ENCODE measurements around the gene HIVEP1. TPM values are rescaled to one million over a fixed set of nuclear protein-coding genes. Genes with fewer than 3 reads are reported as not detected.

HIVEP1 gene
- total RNA-seq, 1 donor = 21.8 TPM

- TF ChIP-seq CTCF (IDR thresholded peaks at IDR 0.05; ENCODE audit: insufficient read depth, low read length) = no peak
- DNase-seq (ENCODE audit: low read depth) = peak; percentile 53
- H3K4me3 ChIP-seq (ENCODE audit: low read depth, low read length) = no peak overlapping the region
These were observed 148.2 kb downstream of the HIVEP1 start for GRCh38 chr6:12160326-12160725.

- DNase-seq (ENCODE audit: low read depth) = no peak
- no peak for TF ChIP-seq CTCF (IDR thresholded peaks at IDR 0.05; ENCODE audit: insufficient read depth, low read length)
- no peak overlapping the region for H3K4me3 ChIP-seq (ENCODE audit: low read depth, low read length)
These were observed 150.1 kb downstream of the HIVEP1 start for GRCh38 chr6:12162213-12162612.

- no peak for DNase-seq (ENCODE audit: low read depth)
- H3K4me3 ChIP-seq (ENCODE audit: low read depth, low read length) = no peak overlapping the region
- no peak for TF ChIP-seq CTCF (IDR thresholded peaks at IDR 0.05; ENCODE audit: insufficient read depth, low read length)
These were observed 151.0 kb downstream of the HIVEP1 start for GRCh38 chr6:12163149-12163548.

- TF ChIP-seq CTCF (IDR thresholded peaks at IDR 0.05; ENCODE audit: insufficient read depth, low read length) = no peak
- H3K4me3 ChIP-seq (ENCODE audit: low read depth, low read length) = no peak overlapping the region
- DNase-seq (ENCODE audit: low read depth) = no peak
These were observed 151.8 kb downstream of the HIVEP1 start for GRCh38 chr6:12163744-12164507.

GRCh38 chr6:12164508-12164770 lies 152.3 kb downstream of the HIVEP1 start:
- TF ChIP-seq CTCF (IDR thresholded peaks at IDR 0.05; ENCODE audit: insufficient read depth, low read length) = no peak

GRCh38 chr6:12165297-12165696 lies 153.2 kb downstream of the HIVEP1 start:
- no peak for TF ChIP-seq CTCF (IDR thresholded peaks at IDR 0.05; ENCODE audit: insufficient read depth, low read length)
- no peak for DNase-seq (ENCODE audit: low read depth)
- no peak overlapping the region for H3K4me3 ChIP-seq (ENCODE audit: low read depth, low read length)

More at GRCh38 chr6:12164508-12164770, 152.3 kb downstream of the HIVEP1 start:
- no peak overlapping the region for H3K4me3 ChIP-seq (ENCODE audit: low read depth, low read length)
- peak; percentile 9 for DNase-seq (ENCODE audit: low read depth)
